Activated CD8-positive, alpha-beta memory T cell treated with anti-CD3 and anti-CD28 coated beads, Interleukin-2, amount 50 U/mL, for 4 hours (primary cell): ENCODE data around the gene APOL5.

Experiments used
- DNase-seq: peaks from one replicate; pipeline ENCODE4 v3.0.0-alpha.2; 2020

Gene APOL5

DNA sequence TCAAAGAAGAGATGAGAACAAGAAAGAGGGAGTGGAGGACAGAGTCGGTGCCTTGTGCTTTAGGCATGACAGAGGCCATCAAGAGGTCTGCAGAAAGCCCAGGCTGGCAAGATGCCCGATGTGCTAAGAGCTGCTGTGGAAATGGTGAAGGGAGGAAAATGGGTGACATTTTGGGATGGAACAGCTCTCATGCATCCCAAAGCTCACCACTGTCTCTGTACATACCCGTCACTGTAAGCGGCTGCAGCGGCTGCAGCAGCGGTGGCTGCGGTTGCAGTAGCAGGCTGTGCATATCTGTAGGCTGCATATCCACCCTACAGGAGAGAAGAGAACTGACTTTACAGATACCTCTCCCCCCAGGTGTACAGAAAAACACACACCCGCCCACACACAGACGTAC lies 28.6 kb downstream of the APOL5 start:
- DNase-seq = no peak

- DNase-seq = no peak
Measured at GRCh38 chr22:35746946-35747703, 29.5 kb downstream of the APOL5 start.

DNA sequence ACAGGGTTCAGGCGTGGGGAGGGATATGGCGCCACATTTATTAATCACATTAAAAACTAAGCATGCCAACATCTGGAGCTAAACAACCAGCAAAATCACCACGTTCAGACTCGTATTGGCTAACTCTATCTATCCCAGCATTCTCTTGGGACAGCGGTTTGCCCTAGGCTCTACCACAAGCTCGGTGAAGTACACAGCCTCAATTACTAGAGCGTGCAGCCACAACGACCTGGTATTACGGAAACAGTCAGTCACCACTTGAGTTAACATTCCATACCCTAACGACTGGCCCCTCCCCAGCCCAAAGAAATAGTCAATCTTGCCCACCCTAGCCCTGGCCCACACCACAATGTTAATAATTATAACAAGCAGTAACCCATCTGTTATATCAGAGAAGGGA lies 32.1 kb downstream of the APOL5 start:
- DNase-seq = no peak

DNA sequence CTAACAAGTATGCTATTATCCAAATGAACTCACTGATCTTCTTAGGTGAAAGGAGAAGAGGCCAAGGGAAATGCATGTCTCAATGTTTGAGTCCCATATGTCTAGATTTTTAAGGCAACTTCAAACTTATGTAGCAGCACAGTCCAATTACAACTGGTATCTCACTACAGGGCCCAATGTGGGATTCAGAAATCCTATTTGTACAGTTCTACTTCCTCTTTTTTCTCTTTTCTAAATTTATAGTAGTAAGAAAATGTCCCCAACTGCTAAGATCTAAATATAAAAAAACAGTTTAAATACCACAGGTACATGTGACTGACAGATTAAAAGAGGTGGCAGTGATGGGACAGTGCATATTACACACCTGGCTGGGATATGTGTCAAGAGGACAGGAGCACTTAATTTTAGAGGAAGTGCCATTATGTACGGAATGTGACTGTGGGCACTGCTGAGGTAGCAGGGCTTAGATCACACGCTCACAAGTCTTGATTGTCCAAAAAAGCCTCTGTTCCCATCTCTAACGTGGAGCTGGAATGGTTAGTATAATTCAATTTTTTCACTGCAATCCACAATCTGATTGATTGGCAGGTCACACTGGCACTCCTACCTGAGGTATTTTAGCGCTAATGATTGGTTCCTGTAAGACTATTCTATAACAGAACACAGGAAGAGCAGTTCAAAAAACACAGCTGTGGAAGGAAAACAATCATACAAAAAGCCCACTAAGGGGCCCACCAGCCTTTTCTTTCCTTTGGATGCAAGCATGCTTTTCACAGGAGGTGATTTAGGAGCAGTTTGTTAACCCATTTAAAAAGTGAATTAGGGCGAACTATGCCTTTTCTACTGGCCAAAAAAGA lies 34.6 kb downstream of the APOL5 start:
- DNase-seq = no peak

DNA sequence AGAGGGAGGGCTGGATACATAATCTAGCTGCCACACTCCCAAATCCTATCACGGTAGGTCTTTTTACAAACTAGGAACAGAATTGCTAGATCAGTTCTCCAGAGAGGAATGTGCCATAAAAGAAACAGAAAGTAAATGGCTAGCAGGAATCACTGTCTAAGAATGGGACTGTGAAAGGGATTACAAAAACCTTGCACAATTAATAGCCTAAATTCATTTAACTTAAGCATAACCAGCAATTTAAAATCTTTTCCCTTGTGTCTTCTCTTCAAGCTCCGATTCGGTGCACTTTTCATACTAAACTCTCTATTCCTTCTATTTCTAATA lies 35.2 kb downstream of the APOL5 start:
- no peak for DNase-seq

DNA sequence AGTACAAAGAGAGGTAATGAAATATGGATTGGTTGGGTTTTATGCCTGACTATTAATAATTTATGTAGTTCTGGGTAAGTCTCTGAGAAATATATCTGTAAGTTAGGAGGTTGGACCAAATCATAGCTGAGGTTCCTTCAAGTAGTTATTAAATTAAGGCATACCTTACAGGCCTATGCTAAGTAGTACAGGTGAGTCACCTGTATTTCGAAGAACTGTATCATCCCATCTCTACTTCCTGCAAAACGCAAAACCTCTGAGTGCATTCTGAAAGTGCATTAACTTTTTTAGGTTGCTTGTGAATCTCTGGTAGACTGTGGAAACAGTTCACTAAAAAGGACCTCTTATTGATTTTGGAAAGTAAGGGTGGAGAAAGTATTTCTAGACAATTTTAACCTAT lies 37.1 kb downstream of the APOL5 start:
- DNase-seq = no peak

- DNase-seq = no peak
Measured at GRCh38 chr22:35756722-35757121, 39.0 kb downstream of the APOL5 start.

DNA sequence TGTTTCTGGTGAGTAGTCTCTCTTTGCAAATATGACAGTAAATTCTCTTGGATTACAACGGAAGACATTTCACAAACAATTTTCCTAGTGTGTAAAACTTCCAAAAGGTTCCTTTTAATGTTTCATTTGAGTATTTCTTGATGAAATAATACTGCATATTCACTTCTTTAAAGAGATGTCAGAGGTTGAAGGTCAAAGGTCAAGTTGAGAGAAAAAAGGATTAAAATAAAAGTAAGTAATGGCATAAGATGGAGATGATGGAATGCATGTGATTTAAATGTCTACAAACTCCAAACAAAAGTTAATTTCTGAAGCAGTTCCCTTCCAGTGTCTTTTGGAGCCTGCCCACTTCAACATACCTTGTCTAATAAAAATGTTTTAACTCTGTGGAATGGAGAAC lies 40.7 kb downstream of the APOL5 start:
- no peak for DNase-seq

DNA sequence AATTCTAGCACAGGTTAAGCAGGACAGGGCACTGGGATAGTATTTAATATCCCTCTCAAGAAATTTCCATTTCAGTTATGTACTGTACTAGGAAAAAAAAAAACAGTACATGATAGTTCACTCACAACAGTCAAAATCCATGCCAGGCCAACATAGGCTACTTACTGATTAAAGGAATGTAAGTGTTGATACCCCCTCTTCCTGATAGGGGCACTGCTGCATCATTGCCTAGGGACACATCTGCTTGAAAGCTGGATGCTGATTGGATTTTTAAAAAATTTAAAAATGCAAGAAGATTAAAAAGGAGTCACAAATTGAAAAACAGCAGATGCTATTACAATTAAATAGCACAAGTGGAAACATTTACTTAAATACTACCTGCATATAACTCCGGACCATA lies 43.4 kb downstream of the APOL5 start:
- no peak for DNase-seq

GRCh38 chr22:35766654-35767580 lies 49.2 kb downstream of the APOL5 start:
- DNase-seq = no peak

- no peak for DNase-seq
Measured at GRCh38 chr22:35769974-35770373, 52.3 kb downstream of the APOL5 start.

DNA sequence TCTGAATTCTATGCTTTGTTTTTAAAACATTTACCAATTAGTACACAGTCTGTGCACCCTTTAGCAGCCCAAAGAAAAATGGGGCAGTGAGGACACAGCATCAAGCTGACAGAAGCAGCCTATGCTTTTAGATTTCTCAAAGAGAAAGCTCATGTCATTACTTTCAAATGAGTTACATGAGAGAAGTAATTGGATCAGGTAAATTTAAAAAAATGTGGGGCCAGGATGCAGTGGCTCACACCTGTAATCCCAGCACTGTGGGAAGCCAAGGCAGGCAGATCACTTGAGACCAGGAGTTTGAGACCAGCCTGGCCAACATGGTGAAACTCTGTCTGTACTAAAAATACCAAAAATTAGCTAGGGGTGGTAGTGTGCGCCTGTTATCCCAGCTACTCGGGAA lies 57.7 kb downstream of the APOL5 start:
- DNase-seq = no peak

- DNase-seq = no peak
Measured at GRCh38 chr22:35777335-35777975, 59.8 kb downstream of the APOL5 start.
